IgD-negative memory B cell (primary cell): ENCODE measurements around the gene HDAC7. TPM values are rescaled to one million over a fixed set of nuclear protein-coding genes. Genes with fewer than 3 reads are reported as not detected.

Source experiments
- H3K27ac Mint-ChIP-seq, 3 donors: one replicate each; pipeline ENCODE4 v1.8.0; 2020 to 2022; ENCODE audit warnings: mild to moderate bottlenecking in 3 of 3, mixed read lengths in 3 of 3, moderate library complexity in 1 of 3
- H3K27me3 Mint-ChIP-seq: one replicate; pipeline ENCODE4 v1.8.0; 2021; ENCODE audit warnings: mixed read lengths
- H3K36me3 Mint-ChIP-seq: one replicate; pipeline ENCODE4 v1.8.0; 2020; ENCODE audit warnings: mild to moderate bottlenecking, mixed read lengths
- H3K4me1 Mint-ChIP-seq, 3 donors: one replicate each; pipeline ENCODE4 v1.8.0; 2020 to 2022; ENCODE audit warnings: mixed read lengths in 3 of 3, mild to moderate bottlenecking in 1 of 3
- H3K4me3 Mint-ChIP-seq, 4 donors: one replicate each; pipeline ENCODE4 v1.8.0; 2020 to 2022; ENCODE audit warnings: mild to moderate bottlenecking in 4 of 4, mixed read lengths in 4 of 4, moderate library complexity in 3 of 4
- H3K9me3 Mint-ChIP-seq, 3 donors: one replicate each; pipeline ENCODE4 v1.8.0; 2020 to 2021; ENCODE audit warnings: mixed read lengths in 3 of 3, mild to moderate bottlenecking in 1 of 3
- polyA plus RNA-seq: library from polyadenylated mRNA; unstranded; fragments of 300-500 nt; fragmentation: Illumina TruSeq; gene quantifications from one replicate; pipeline ENCODE4 v1.2.3, GENCODE V29; 2021

The HDAC7 gene
- polyA plus RNA-seq, 1 donor from 2014 or later, result 20.9 TPM

DNA sequence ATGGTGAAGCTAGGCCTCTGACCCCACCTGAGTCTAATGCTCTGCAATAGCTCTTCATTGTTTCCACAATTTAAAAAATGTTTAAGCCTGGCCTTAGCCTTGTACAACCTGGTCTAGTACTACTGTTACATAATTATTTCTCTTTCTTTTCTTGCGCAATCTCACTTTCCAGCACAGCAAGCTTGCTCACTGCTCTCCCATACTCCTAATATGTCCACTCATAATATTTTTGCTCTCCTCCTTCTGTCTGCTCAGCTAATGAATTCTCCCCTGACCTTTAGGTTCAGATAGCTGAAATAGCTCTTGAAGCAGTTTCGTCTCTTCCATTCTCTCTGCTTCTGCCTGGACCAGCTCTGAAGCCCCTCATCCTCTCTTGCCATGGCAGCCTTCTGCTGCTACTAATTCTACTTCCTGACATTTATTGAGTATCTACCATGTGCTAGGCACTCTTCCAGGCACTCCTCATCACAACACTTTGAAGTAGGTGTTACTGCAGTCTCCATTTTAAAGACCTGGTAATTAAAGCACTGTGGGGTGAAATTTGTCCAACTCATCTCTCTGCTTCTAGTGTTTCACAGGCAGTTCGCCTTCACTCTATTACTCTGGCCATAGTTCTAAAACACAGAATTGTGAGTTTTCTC lies 49.5 kb downstream of the HDAC7 start:
- no peaks in the 10 kb centered on the region for H3K9me3 Mint-ChIP-seq
- H3K27me3 Mint-ChIP-seq, result no peaks in the 10 kb centered on the region

DNA sequence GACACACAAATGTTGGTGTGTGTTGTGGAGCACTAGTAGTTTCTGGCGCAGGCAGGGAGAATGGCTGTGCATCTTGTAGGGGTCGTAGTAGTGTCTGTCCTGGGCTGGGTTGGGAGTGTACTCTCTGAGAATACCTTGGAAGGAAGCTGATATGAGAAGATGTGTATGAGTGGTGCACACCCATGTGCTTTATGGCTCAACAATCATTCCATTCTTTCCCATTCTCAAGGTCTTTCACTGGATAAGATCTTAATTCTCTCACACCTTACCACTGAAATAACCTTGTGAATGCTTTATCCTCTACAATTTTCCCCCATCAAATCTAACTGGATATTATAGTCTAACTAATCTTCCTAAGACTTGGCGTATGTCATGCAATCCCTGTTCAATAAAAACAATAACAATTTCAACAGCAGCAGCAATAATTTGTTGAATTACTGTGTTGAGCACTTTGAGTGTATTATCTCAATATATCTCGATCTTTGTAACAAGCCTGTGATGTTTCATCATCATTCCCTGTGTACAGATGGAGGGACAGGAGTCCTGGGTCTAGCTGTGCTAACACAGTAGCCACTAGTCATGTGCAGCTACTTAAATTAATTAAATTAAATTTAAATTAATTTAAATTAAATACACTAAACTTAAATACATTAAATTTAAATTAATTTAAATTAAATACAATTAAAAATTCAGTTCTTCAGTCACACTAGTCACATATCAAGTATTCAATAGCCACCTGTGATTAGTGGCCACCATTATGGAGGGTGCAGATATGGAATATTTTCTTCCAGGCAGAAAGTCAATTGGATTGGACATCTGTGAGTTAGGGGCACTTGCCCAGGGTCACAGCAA lies 50.2 kb downstream of the HDAC7 start:
- H3K4me1 Mint-ChIP-seq, result peaks cover 4 to 7% (median 5%) of the 10 kb centered on the region in 3 donors
- no peaks in the 10 kb centered on the region for H3K9me3 Mint-ChIP-seq
- no peaks in the 10 kb centered on the region for H3K27me3 Mint-ChIP-seq
- no peaks in the 10 kb centered on the region for H3K36me3 Mint-ChIP-seq
- H3K4me3 Mint-ChIP-seq, result no peak overlapping the region
- no peak overlapping the region for H3K27ac Mint-ChIP-seq

More for the DNA sequence above, 49.5 kb downstream of the HDAC7 start:
- H3K4me1 Mint-ChIP-seq, result peaks cover 5 to 7% (median 6%) of the 10 kb centered on the region in 3 donors
- no peak overlapping the region for H3K27ac Mint-ChIP-seq
- H3K4me3 Mint-ChIP-seq, result no peak overlapping the region
- no peaks in the 10 kb centered on the region for H3K36me3 Mint-ChIP-seq

DNA sequence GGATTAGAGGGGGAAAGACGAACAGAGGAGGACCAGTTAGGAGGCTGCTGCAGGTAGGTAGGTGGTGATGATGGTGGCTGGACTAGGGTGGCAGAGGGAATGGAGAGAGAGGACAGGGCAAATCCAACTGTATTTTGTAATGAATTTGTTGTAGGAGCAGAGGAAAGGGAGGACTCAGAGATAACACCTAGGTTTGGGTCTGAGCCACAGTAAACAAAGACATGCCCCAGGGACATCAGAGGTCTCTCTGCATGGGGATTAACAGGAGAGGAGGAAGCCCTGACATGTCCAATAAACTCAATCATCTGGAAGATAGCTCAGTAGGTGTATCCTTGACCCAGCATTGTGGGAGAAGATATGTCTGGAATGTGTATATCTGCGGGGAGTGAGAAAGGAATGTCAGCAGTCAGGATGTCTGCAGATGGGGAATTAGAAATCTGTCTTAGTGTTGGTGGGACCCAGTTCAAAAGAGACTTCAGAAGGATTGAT lies 51.3 kb downstream of the HDAC7 start:
- no peaks in the 10 kb centered on the region for H3K36me3 Mint-ChIP-seq
- H3K9me3 Mint-ChIP-seq, result no peaks in the 10 kb centered on the region
- H3K27me3 Mint-ChIP-seq, result peaks cover 3% of the 10 kb centered on the region

DNA sequence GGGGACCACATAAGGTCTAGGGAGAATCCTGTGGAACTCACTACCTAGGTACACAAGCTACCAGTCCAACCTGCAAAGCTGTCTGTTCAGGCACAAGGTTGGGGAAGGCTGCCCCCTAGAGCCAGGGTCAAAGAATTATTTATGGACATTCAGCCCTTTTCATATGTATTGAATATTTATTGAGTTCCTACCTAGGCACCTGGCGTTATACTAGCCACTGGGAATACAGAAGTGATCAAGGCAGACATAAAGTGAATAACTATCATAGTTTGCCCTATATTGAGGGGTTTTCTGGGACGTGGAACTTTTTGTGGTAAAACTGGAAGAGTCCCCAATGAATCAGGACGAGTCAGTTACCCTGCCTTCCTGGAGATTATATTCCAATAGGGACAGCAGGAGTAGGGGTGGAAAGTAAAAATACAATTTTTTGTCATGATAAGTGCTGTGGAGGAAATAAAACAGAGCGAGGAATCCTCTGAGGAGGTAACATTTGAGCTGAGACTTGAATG lies 52.4 kb downstream of the HDAC7 start:
- peak overlapping the region in 1 of 4 donors; percentile 59 for H3K4me3 Mint-ChIP-seq
- peaks cover 5 to 11% (median 8%) of the 10 kb centered on the region in 3 donors for H3K4me1 Mint-ChIP-seq
- H3K27ac Mint-ChIP-seq, result peak overlapping the region in 1 of 3 donors; percentile 48
- H3K27me3 Mint-ChIP-seq, result peaks cover 3% of the 10 kb centered on the region
- no peaks in the 10 kb centered on the region for H3K9me3 Mint-ChIP-seq
- H3K36me3 Mint-ChIP-seq, result no peaks in the 10 kb centered on the region

More for the DNA sequence above, 51.3 kb downstream of the HDAC7 start:
- Mint-ChIP-seq H3K27ac (no peak overlapping the region), H3K4me3 (no peak overlapping the region), H3K4me1 (peaks cover 5 to 13% (median 11%) of the 10 kb centered on the region in 3 donors)

DNA sequence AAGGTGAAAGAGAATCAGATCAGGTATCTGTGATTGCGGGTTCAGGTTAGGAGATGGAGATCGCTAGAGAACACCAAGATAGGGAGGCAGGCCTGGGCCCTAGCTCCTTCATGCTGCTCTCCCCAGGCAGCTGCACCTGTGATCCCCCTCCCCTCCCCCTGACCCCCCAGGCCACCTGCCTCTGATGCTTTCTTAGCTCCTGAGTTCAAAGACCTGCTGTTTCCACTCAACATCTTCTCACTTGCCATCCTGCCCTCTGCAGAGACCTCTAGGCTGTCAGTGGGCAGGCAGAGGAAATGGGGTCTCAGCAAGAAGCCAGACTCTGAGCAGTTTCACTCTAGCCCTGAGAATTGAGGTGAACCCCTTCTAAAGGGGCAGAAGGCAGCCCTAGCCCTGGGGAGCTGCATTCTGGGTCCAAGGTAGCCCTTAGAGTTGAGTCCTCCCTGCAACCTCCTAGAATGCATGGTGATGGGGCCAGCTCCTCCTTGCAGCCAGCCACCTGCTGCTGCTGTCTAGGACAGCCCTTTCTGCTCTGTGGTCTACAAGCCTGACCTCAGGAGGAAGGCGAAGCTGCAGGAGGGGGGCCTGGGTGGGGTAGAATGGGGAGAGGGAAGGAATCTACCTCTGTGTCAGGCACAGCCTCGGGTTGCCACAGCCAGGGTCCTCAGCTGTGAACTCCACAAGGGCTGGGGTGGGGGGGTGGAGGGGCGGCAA lies 53.0 kb downstream of the HDAC7 start:
- H3K27me3 Mint-ChIP-seq, result peaks cover 3% of the 10 kb centered on the region
- peak overlapping the region in 1 of 4 donors; percentile 59 for H3K4me3 Mint-ChIP-seq
- no peaks in the 10 kb centered on the region for H3K36me3 Mint-ChIP-seq
- no peak overlapping the region for H3K27ac Mint-ChIP-seq
- no peaks in the 10 kb centered on the region for H3K9me3 Mint-ChIP-seq
- peaks cover 5 to 11% (median 8%) of the 10 kb centered on the region in 3 donors for H3K4me1 Mint-ChIP-seq

DNA sequence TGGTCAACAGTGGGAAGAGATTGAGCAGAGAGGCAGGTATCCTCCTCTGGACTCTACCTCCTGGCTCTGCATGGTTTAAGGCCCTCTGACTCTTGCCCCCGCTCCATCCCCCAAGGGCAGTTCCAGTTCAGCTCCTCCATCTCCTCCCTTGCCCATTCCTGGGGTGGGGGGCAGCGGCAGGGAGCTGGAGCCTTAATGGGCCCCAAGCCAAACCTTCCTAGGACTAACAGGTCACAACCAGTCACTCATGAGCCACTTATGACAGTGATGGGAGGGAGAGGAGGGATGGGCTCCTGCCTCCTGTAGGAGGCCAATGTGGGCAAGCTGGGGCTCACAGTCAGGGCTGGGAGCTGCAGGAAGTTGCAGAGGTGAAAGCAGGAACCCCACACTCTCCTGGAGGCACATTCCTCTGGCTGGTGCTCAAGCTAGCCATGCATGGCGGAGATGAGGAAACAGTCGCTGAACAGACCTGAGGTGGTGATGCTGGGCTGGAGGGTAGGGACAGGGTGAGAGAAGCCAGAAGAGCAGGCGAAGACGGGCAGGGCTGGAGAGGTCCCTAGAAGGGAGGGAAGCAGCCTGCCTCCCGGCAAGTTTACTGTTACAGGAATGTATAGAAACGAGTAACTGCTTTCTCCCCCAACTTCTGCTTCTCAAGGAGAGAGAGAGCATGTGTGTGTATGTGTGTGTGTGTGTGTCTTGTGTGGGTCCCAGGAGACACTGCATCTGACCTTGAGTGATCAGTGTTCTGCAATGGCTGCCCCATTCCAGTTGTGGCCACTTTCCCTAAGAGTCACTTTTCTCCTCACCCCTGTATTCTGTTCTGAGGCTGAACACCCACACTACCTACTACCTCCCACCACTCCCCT lies 56.0 kb downstream of the HDAC7 start:
- H3K4me1 Mint-ChIP-seq, result peaks cover 5 to 13% (median 8%) of the 10 kb centered on the region in 3 donors
- H3K27me3 Mint-ChIP-seq, result peaks cover 3% of the 10 kb centered on the region
- peak overlapping the region in 2 of 4 donors; percentile 3 to 53 for H3K4me3 Mint-ChIP-seq
- H3K9me3 Mint-ChIP-seq, result no peaks in the 10 kb centered on the region
- H3K36me3 Mint-ChIP-seq, result no peaks in the 10 kb centered on the region
- no peak overlapping the region for H3K27ac Mint-ChIP-seq

DNA sequence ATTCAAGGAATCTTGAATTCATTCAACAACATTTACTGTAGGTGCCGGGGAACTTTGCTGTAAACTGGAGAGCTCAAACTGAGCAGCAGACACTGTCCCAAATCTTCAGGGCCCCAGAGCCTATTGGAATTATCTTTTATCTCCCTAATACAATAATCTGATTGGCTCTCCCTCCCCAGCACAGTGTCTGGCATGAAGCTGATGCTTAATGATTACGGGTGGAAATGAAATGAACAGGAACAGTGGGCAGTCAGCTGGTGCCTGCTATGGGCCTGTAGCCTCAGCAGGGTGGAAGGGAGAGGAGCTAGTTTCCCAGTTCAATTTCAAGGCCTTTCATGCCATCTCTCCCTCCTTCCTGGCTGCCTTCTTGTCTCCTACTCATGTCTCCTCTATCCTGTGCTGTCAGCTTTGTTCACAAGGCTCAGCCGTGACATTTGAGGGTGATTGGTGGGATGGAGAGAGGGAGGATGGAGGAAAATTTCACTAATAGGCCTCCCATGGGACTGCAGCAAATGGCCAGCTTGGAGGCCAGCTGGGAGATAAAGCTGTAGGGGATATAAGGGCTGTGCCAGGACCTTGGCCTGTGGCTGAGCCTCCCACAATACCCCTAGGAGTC lies 56.7 kb downstream of the HDAC7 start:
- H3K36me3 Mint-ChIP-seq, result no peaks in the 10 kb centered on the region
- H3K27ac Mint-ChIP-seq, result no peak overlapping the region
- no peaks in the 10 kb centered on the region for H3K9me3 Mint-ChIP-seq
- peak overlapping the region in 1 of 4 donors; percentile 5 for H3K4me3 Mint-ChIP-seq
- H3K27me3 Mint-ChIP-seq, result peaks cover 3% of the 10 kb centered on the region
- H3K4me1 Mint-ChIP-seq, result peaks cover 5 to 13% (median 8%) of the 10 kb centered on the region in 3 donors

DNA sequence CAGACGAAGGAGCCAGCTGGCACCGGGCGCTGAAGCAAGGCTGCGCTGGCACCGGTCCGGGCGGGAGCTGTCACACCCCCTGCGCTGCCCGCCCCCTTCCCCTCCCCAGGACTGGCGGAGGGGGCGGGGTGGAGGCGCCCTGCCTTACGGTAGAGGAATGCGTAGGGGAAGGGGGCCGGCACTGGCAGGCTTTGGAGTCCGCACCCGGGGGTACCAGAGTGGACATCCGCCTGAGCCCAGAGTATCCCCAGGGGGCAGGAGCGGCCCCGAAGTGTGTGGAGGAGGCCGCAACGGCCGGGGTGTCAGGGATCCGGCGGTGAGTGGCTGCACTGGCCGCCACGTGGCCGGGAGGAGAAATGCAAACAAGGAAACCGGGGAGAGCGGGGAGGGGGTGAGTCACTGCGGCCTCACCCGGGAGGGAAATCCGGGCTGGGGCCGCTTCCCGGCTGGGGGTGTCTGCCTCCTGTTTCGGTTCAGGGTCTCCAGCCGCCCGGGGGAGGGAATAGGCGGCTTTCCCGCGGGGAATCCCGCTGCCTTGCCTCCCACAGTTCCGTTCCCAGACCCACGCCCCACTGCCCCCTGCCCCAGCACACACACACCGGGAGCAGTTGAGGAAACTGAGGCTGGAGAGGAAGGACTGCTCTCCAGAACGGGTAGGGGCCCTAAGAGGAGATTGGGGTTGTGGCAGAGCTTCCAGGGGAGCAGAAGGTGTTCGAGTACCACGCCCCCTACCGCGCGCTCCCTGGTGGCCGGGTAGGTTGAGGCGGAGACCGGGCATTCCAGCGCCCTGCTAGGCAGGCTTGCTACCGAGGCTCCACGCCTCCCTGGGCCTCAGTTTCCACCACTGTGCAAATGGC lies 60.6 kb downstream of the HDAC7 start, which contains the start of gene RAPGEF3:
RAPGEF3 (minus strand) TSS at position 47 of the 857 bp plus-strand sequence. CDS start 324 bp downstream, outside the sequence.
- peaks cover 22 to 37% (median 34%) of the 10 kb centered on the region in 3 donors for H3K4me1 Mint-ChIP-seq
- H3K36me3 Mint-ChIP-seq, result no peaks in the 10 kb centered on the region
- peak within 1 kb of the TSS in 2 of 3 donors; percentile 35 to 76 for H3K27ac Mint-ChIP-seq
- H3K4me3 Mint-ChIP-seq, result peak within 1 kb of the TSS; percentile 34 to 92 (median 86)
- H3K9me3 Mint-ChIP-seq, result no peaks in the 10 kb centered on the region
- H3K27me3 Mint-ChIP-seq, result peaks cover 3% of the 10 kb centered on the region

DNA sequence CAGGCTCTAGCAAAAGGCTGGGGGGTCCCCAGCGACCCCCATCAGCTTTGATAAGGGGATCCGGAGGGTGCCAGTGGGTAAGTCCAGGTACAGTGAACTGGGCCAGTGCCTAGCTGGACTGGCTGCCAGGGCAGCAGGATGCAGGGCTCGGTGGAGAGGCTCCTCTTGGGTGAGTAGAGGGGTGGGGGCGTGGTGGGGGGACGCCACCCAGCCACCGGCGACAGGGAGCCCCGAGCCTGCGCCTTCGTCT lies 61.2 kb downstream of the HDAC7 start:
- Mint-ChIP-seq H3K36me3 (no peaks in the 10 kb centered on the region), H3K4me1 (peaks cover 22 to 34% (median 33%) of the 10 kb centered on the region in 3 donors), H3K9me3 (no peaks in the 10 kb centered on the region), H3K27ac (no peak overlapping the region), H3K27me3 (no peaks in the 10 kb centered on the region), H3K4me3 (peak overlapping the region in 3 of 4 donors; percentile 80 to 90 (median 88))

DNA sequence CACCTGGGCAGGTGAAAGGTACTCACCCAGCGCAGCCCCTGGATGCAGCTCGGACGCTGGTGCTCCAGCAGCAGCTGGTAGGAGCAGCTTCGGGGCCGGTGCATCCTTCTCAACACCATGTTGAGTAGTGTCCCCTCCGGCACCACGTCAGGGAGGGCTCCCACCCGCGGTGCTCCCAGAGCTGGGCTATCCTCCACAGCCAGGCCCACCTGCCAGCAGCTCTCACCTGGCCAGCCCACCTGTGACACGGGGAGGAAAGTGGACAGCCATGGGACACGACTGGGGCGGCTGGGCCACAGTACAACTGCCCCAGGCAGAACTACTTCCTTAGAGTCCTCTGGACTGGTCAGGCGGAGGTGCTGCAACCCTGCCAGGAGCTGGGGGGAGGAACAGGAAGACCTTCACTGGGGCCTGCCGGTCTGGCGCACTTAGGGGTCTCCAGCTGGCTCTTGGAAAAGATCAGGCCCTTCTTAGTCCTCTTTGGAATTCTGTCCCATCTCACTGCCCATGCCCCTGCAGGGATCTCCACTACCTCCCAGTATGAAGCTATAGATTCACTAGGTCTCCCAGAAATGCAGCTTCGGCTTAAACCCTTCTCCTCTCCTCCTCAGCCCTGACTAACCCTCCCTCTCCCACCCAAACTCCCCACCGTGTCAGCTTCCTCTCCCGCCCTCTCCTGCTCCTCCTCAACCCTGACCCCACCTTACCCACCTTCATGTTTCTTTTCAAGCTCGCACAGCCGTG lies 61.7 kb downstream of the HDAC7 start:
- H3K4me1 Mint-ChIP-seq, result peaks cover 22 to 37% (median 37%) of the 10 kb centered on the region in 3 donors
- H3K27ac Mint-ChIP-seq, result peak overlapping the region in 2 of 3 donors; percentile 15 to 35
- no peaks in the 10 kb centered on the region for H3K36me3 Mint-ChIP-seq
- no peaks in the 10 kb centered on the region for H3K9me3 Mint-ChIP-seq
- H3K4me3 Mint-ChIP-seq, result peak overlapping the region in 3 of 4 donors; percentile 80 to 90 (median 88)
- no peaks in the 10 kb centered on the region for H3K27me3 Mint-ChIP-seq

DNA sequence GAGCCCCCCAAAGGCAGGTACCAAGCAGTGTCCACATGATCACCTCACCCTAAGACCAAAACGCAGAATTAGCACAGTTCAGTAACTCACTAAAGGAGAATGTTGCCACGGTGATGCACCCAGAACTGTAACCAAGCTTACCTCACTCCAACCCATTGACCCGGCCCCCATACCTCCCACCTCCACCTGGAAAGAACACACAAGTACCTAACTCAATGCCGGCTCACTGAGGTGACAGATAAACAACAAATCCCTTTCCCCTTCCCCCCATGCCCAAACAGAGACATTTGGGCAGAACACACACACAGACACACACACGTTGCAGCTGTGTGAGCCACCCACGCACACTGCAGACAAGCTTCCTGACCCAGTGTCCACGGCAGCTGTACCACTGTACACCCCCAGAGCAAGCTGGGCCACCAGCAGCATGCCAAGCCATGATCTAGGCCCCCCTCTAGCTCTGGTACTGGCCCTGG lies 62.3 kb downstream of the HDAC7 start:
- Mint-ChIP-seq H3K27me3 (no peaks in the 10 kb centered on the region), H3K36me3 (no peaks in the 10 kb centered on the region), H3K9me3 (no peaks in the 10 kb centered on the region), H3K27ac (peak overlapping the region; percentile 10 to 91 (median 15)), H3K4me3 (peak overlapping the region; percentile 5 to 82 (median 54)), H3K4me1 (peaks cover 22 to 40% (median 37%) of the 10 kb centered on the region in 3 donors)
